HTERT RPE-1 (cell line): ENCODE measurements around the gene SH3BGRL3.

ENCODE experiments used
- in situ Hi-C: fragments of 300-500 bp; cut with MboI; formaldehyde crosslinking; loops from 4 replicates; pipeline ENCODE4 v1.14.3; 2020; ENCODE audit warnings: low sequenced_read_pairs

SH3BGRL3 gene

DNA sequence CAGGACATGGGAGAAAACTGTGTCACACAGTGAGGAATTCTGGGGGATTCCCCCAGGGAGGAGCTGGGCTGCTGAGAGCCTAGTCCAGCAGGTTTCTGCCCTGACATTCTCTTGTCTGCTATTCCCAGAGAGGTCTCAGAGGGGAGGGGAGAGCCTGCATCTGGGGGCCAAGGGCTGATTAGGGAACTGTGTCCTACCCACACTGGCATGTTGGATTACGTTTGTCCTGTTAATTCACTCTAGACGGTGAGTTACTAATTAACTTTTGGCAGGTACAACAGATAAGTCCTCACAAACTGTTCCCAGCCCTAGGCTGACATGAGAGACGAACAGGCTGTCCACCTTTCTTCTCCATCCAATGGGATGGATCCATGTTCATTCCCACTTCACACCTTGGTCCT lies 2.6 kb upstream of the SH3BGRL3 start:
- in situ Hi-C loops = no loop called here

DNA sequence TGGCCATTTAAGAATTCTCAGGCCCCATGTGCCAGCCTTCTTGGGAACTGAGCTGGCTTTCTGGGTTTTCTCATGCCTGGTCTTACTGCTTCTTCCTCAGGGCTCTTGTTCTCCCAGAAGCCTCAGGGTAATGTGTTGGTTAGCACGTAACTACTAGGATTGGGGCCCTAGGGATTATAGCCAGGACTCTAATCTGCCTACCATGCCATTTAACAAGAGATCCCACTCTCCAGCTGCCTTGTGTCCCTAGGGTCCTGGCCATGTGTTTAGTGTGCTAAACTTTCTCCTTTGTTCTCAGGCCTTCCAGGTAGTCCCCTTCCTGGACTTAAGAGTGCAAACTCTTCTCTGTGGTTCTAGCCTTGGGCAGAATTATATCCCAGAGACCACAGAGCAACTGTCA lies 2.2 kb upstream of the SH3BGRL3 start:
- in situ Hi-C loops = no loop called here

DNA sequence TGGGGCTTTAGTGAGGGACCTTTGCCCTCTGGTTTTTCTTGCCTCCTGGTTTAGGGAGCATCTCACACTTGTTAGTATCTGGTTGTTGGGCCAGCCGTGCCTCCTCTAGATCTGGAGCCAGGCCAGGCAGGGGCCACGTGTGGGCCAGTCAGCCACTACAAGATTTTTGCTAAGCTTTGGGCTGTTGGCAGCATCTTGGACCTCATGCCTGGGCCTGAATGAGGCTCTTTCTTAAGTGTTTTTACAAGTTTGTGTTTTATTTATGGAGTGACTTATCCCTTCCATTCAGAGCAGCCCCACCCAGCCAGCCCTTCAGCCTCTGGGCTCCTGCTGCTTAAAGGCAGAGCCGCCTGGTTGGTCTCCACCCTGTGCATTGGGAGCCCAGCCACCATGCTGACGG lies 1.6 kb upstream of the SH3BGRL3 start:
- in situ Hi-C loops = no loop called here

DNA sequence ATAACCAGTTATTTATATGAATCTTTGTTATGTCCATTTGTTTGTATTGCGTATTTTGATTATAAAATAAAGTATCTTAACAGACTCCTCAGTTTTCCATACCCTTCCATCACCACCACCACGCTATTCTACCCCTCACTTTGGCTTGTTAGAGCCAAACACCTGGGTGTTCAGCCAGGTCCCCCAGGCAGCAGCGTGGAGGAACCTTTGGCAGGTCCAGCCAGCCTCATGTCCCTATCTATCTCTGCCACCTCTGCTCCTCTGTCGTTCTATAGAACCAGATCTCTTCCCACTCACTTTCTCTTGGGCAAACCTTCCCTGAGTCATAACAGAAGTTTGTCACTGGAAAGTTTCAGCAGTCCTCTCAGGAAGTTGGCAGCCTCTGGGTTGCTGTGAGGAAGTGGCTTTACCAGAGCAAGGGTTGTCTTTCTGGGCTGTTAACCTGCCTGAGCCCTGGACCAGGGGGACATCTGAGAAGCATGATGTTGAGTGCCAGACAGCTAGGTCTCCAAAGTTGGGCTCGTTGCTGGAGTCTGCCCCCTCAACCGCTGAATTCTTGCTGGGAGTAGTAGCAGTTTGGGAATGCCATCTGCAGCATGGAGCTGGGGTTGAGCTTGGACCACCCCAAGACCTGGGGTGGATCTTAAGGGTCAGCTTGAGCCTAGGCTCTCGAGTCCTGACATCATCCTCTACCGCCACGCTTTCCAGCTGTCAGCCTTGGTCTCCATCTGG lies 996 bp upstream of the SH3BGRL3 start:
- in situ Hi-C loops = no loop called here

DNA sequence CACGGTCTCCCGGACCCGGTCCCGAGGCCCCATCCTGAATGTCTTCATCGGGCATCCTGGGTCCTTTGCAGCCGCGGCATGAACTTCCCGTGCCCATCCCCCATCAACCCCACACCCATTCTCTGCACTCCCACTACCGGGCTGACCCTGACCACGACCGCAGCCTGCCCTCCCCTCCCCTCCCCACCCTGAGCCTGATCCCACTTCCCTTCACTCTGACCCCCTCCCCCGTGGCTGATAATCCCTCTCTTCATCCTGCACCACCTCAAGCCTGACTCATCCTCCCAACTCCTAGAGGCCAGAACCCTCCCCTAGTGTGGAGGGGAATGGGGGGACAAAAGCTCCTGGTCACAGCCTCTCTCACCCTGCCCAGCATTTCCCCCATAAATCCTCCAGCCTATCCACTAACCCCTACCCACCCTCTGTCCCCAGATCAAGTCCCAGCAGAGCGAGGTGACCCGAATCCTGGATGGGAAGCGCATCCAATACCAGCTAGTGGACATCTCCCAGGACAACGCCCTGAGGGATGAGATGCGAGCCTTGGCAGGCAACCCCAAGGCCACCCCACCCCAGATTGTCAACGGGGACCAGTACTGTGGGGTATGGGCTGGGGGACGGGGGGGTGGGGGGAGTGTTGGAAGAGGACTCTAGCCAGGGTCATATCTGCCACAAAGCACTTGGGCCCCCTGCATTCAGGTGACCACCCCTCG lies 602 bp downstream of the SH3BGRL3 start:
- in situ Hi-C loops = no loop called here

DNA sequence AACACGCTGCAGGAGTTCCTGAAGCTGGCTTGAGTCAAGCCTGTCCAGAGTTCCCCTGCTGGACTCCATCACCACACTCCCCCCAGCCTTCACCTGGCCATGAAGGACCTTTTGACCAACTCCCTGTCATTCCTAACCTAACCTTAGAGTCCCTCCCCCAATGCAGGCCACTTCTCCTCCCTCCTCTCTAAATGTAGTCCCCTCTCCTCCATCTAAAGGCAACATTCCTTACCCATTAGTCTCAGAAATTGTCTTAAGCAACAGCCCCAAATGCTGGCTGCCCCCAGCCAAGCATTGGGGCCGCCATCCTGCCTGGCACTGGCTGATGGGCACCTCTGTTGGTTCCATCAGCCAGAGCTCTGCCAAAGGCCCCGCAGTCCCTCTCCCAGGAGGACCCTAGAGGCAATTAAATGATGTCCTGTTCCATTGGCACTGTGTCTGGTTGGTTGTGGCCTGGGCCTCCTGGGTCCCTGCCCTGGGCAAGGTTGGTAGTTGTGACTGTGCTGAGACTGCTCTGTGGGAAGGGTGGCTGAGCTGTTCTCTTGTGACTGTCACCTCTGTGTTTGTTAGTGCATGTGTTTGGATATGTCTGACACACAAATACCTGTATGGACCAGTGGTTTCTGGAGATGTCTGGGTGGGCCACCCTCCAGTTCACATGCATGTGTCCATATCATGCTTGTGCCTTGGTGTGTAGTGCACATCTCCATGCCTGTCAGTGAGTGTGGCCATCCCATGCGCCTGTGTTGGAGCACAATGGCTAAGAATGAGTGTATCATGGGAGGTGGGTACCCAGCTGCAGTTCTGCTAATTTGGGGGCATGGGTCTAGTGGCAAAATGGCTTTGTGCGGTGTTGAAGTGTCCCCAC lies 1.4 kb downstream of the SH3BGRL3 start:
- in situ Hi-C loops = no loop called here

DNA sequence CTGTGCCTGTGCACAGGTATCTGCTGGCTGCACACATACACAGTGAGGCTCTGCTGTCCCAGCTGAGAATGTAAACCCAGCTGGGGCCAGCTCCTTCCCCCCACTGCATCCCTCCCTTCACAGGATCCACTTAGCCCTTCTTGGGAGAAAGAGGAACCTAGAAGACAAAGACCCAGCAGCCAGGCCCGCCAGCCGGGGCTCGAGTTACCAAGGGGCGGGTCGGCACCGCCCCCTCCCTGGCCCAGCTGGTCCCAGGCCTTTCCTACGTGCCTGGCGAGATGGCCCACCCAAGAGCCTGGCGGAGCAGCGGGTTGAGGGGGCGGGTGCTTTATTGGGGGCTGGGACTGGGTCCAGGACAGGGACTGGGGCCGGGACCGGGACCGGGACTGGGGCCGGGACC lies 2.1 kb downstream of the SH3BGRL3 start:
- in situ Hi-C loops = no loop called here

DNA sequence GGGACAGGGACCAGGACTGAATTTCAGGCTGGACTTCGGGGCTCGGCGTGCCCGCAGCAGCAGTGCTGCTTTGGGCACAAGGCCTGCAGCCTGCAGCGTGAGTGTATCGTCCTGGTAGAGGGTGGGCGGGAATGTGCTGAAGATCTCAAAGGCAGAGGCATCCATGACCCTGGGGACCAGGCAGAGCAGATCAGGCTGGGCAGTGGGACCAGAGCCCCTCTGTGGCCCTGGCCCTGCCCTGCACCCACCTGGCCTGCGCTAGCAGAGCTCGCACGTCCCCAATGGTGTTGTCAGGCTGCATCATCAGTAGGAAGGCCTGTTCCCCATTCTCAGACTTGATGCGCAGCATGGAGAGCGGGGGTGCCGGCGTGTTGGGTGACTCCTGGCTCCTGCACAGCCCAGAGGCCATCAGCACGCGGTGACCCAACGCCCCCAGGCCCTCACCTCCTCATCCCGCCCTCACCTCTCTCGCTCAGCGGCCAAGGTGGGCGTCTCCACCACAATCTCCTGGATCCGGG lies 2.6 kb downstream of the SH3BGRL3 start:
- in situ Hi-C loops = no loop called here

DNA sequence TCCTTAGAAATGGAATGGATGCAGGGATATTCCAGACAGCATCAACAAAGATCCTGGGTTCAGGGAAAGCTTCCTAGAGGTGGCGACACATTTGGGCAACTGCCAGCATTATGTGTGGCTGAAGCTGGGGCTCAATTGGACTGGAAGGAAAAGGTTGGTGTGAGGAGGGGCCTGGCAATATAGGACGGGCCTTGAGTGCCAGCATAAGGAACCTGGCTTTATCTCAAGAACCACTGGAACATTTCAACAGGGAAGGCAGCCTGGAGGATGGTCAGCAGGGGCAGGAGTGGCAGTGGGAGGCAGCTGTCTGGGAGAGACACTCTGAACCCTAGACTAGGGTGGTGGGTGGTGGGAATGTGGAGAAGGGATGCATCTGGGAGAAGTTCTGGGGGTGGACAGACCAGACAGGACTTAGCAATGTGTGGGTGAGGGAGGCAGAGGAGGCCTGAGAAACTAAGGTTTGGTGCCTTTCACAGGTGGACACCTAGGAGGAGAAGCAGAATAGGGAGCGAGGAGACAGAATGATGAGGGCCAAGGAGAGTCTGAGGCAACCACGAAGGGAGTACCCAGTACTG lies 3.5 kb downstream of the SH3BGRL3 start:
- in situ Hi-C loops = no loop called here

DNA sequence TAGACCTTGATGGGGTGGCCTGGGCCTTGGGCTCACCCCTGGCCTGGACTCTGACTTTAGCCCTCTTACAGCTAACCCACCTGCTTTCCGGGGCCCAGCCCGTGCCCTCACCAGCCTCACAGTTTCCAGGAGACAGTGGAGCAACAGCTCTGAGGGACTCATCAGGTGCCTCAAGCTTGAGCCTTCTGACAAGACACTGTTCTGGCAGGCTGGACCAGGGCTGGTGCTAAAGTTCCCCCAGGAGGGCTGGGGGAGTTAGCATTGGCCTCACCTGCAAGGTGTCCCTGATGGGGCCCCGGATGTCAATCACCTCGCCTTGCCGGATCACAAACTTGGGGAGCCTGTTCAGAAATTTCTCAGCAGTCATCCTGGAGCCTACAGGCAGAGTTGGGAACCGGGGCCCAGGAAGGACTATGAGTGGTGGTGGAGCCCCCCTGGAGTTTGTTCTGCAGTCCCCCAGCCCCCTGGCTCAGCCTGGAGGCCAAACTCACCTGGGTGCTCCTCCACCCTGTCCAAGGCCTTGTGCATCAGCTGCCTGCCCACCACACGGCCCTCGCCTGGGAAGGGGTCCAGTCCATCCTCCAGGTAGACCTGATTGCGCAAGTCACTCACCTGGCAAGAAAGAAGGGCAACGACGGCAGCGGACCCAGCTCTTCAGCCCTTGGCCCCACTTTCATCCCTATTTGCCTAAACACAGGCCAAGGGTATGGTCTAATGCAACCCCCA lies 4.1 kb downstream of the SH3BGRL3 start:
- in situ Hi-C loops = no loop called here

DNA sequence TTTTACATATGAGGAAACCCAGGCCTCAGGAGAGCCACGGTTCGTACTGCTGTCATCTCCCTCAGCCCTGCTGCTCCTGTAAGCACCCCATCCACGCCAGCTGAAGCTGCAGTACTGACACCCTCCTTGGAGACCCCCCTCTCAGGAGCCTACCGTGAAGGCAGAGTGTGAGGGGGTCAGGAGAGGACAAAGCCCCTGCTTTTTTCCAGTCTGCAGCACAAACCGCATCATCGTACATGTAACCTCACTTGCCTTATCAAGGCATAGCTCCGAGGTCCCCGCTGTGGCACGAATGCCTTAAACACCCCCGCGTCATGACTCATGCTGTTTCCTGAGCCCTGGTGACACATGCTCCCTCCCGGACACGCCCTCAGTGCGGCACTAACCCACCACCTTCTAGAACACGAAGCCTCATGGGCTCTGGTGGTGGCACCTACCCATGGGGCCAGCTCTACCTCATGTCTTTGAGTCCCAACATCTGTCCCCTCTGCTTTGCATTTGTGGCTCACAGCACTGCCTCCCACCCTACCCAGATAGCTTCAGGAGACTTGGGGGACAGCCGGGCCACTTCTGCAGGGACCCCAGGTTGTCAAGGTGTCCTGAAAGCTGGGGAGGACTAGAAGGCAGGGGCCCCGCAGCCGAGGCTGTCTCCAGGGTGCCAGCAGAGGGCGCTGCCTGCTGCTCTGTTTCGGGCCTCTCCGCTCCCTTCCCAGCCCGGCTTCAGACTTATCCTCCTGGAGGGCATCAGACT lies 4.9 kb downstream of the SH3BGRL3 start:
- in situ Hi-C loops = no loop called here

DNA sequence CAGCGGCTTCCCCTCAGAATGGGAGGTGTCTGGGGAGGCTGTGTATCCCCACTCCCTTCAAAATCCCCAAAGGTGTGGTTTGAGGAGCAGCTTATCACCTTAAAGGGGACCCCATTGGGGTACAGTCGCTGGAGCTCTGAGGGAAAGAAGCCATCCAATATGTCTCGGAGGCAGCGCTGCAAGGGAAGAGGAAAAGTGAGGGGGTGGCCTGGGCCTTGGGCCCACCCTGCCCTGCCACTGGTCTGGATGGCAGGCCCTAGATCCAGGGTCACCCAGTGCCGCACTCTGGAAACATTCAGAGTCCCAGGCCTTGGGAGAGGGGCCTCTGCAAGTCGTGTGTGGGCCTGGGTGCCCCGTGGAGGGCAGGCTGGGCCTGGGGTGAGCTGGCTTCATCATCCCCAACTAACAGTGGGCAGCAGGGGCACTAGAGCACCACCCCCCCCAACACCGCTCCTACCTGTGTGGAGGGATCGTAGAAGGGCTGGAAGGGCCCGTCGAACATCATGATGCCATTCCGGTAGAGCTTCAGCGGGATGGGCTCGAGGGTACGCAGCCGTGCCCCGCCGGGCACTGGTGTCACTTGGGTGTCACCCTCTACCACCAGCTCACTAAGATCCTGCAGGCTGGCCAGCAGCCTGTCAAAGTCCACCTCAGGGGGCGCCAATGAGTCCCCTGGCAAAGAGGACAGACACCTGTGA lies 5.6 kb downstream of the SH3BGRL3 start:
- in situ Hi-C loops = no loop called here

DNA sequence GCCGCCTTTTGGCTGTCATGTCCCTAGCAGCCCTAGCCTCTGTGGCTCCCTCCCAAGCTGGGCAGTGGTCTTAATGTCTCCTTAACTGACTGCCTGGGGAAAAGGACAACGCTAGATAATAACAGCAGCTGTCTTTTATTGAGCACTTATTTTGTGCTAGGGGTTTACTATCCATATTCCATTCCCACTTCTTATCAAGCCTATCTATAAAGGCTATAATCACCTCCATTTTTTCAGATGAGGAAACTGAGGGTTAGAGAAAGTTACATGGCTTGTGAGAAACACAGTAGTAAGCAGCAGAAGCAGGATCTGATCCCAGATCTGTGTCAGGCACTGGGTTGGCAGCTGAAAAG lies 6.2 kb downstream of the SH3BGRL3 start:
- in situ Hi-C loops = no loop called here

DNA sequence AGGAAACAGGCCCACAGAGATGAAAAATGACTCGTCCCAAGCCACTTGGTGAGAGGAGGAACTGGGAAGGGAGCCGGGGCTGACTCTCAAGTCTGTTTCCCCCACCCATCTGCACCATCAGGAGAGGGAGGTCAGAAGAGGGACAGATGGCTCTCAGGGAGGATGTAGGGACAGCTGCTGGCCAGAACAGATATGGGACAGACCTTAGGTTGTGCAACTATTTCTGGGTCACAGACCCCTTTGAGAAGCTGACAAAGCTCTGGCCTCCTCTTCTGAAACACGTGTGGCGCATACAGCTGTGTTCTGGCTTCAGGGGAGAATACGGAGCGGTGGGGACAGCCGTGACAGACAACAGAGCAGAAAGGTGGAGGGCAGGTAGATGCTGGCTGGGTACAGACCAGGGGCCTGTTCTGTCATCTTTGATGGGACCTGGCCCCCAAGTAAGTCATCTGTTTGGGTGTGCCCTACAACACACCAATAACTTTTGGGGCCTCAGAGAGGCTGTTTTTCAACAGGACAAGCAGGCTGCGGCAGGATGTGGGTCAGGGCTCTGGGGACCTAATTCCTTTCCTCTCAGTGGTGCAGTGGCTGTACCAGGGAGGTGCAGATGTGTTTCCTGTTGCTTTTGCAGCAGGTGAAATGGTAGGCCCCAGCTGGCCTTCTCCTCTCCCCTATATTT lies 7.3 kb downstream of the SH3BGRL3 start:
- in situ Hi-C loops = no loop called here

DNA sequence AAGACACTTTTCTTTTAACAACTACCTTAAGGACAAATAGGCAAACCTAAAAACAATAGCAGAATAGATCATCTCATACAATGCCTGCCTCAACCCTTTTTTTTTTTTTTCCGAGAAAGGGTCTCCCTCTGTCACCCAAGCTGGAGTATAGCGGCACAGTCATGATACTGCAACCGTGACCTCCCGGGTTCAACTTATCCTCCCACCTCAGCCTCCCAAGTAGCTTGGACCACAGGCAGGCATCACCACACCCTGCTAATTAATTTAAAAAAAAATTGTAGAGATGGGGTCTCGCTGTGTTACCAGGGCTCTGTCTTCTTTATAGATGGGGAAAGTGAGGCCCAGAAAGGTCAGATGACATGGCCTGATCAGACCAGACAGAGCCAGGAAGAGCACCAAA lies 7.9 kb downstream of the SH3BGRL3 start:
- in situ Hi-C loops = no loop called here

DNA sequence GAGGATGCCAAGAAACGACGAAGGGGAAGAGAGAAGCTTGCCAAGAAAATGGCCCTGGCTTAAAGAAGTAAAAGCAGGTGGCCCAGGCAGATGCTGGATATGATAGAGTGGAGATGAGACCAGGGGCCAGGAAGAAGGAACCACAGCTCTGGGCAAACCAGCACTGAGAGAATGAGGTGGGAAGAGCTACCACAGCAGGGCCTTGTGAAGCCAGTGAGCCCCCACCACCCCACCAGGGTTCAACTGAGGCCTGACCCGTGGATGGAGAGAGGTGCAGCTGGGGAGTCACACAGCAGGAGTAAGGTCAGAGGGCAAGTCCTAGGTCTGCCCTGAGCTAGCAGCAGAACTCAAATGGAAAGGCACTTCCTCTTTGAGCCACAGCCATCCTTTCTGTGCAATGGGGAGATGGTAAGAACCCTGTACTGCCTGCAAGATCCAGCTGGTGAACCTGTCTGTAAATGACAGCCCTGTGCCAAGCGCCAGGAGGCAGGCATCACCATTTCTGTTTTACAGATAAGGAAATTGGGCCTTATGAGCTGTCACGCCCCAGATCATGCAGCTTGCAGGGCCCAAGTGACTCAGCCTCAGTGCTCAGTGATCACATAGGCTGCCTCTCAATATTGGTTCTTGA lies 8.5 kb downstream of the SH3BGRL3 start:
- in situ Hi-C loops = no loop called here

DNA sequence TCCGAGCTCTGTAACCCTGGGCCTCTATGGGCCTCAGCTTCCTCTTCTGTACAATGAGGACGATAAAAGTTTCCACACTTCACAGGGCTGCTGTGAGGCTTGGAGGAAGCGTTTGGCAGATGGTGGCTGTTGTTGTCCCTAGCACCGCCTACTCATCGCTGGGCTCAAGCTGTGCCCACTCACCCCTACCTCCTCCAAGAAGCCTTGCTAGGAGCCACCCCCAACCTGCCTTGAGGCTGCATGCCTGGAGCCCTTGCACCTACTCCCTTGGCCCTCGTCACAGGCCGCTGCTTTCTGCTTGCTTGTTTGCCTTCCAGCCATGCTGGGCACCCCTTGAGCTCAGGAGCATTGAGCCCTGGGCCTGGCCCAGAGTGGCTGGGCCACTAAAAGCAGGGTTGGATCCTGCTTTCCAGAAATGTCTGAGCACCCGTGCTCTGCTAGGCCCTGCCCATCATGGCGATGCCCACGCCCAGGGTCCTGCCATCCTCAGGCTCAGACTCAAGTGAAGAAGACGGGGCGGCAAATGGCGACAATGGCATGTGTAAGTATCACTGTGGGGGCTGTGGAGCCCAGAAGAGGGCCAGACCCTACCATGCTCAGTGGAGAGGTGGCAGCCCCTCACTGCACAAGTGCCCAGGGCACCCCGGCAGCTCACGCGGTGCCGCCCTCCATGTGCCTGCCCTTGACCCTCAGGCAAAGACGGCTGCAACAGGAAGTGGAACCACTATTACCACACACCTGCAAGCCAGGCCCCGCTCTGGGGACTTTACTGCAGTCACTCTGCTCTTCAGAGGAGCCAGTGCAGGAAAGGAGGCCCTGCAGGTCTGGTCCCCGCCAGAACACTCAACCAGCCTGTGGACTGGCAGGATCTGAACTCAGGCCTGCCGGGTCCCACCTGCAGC lies 9.5 kb downstream of the SH3BGRL3 start:
- in situ Hi-C loops = no loop called here
